K562 (cell line): ENCODE results near the gene WEE1. TPM values are rescaled to one million over a fixed set of nuclear protein-coding genes. Genes with fewer than 3 reads are reported as not detected.

ENCODE experiments used
- ATAC-seq: fragments of 200-7000 bp; cut with Tn5 transposase; 3 replicates; pipeline ENCODE4 v1.9.1; 2020; ENCODE audit warnings: moderate library complexity
- BruUV-seq: library from RNA; stranded (reverse); fragments of 400-500 nt; replicated peaks from 2 replicates; lab custom pipeline; 2021; lab: Mats Ljungman, UMichigan
- CTCF ChIA-PET: fragments of 300-600 bp; formaldehyde crosslinking; extraction: SDS; loops from one replicate; lab custom pipeline; 2021; ENCODE audit warnings: low intra/inter-chr PET ratio; lab: Yijun Ruan, JAX
- POLR2A ChIA-PET: fragments of 300-600, 350-650 bp; sonication (Branson Sonifier 250); formaldehyde crosslinking; extraction: SDS; loops from one replicate; lab custom pipeline; 2021; ENCODE audit warnings: antibody characterized with exemption, inconsistent platforms; lab: Yijun Ruan, JAX
- DNase-seq, 4 experiments: peaks; one replicate each; pipeline versions ENCODE4 v3.0.0 to v3.0.0-alpha.2; 2011 to 2018; ENCODE audit warnings: low spot score in 3 of 4, mixed read lengths in 3 of 4; ENCODE audit errors: extremely low read depth in 1 of 4
- FAIRE-seq: peaks from 2 replicates; lab custom pipeline; 2011; peaks lifted over from hg19 to GRCh38; lab: Jason Lieb, UNC
- H2AFZ ChIP-seq: 2 replicates; pipeline ENCODE4 v1.6.0; 2011; ENCODE audit warnings: low read depth, low read length, control low read depth, inconsistent platforms
- H3K27ac ChIP-seq: fragments of 200-600 bp; 3 replicates; pipeline ENCODE4 v1.8.0; 2011; ENCODE audit warnings: low read depth, mild to moderate bottlenecking, control low read depth, inconsistent platforms, low read length, moderate library complexity, mixed read lengths; ENCODE audit errors: extremely low read depth
- H3K27me3 ChIP-seq, 2 experiments: fragments of 300-600 bp in 1 of 2; 2 replicates in 1 of 2; 3 replicates in 1 of 2; pipeline versions ENCODE4 v1.6.0 to v1.8.0; 2011; ENCODE audit warnings: inconsistent platforms in 2 of 2, low read length in 2 of 2, mild to moderate bottlenecking in 1 of 2, mixed read lengths in 1 of 2, moderate library complexity in 1 of 2; ENCODE audit not compliant: control insufficient read depth in 2 of 2, insufficient read depth in 2 of 2
- H3K36me3 ChIP-seq: fragments of 300-600 bp; 3 replicates; pipeline ENCODE4 v1.8.0; 2011; ENCODE audit warnings: mild to moderate bottlenecking, low read length, inconsistent platforms; ENCODE audit not compliant: control insufficient read depth, insufficient read depth
- H3K4me1 ChIP-seq, 2 experiments: fragments of 200-600 bp in 1 of 2; replicated peaks in 1 of 2; 2 replicates in 1 of 2; 3 replicates in 1 of 2; pipeline versions ENCODE4 v1.5.1 to v1.8.0; 2011; ENCODE audit warnings: inconsistent platforms in 2 of 2, low read length in 2 of 2, mild to moderate bottlenecking in 1 of 2, mixed read lengths in 1 of 2, moderate library complexity in 1 of 2; ENCODE audit not compliant: control insufficient read depth in 2 of 2, insufficient read depth in 2 of 2
- H3K4me2 ChIP-seq: 2 replicates; pipeline ENCODE4 v1.6.1; 2011; ENCODE audit warnings: low read length, control low read depth, inconsistent platforms, mixed read lengths; ENCODE audit not compliant: insufficient read depth
- H3K4me3 ChIP-seq: fragments of 200-600 bp; sonication (generic), shearing (Covaris generic); 2 replicates; pipeline ENCODE4 v1.5.1; 2016; ENCODE audit warnings: control low read depth, inconsistent platforms
- H3K79me2 ChIP-seq: fragments of 200-600 bp; 3 replicates; pipeline ENCODE4 v1.8.0; 2011; ENCODE audit warnings: low read length, inconsistent platforms; ENCODE audit not compliant: control insufficient read depth, insufficient read depth
- H3K9ac ChIP-seq, 2 experiments: 2 replicates each; pipeline versions ENCODE4 v1.6.0 to v1.6.1; 2011; ENCODE audit warnings: low read depth in 2 of 2, low read length in 2 of 2, control low read depth in 1 of 2, inconsistent platforms in 1 of 2, mild to moderate bottlenecking in 1 of 2, mixed read lengths in 1 of 2; ENCODE audit not compliant: insufficient read depth in 1 of 2
- H3K9me1 ChIP-seq: one replicate; pipeline ENCODE4 v1.6.0; 2011; ENCODE audit warnings: inconsistent platforms, mild to moderate bottlenecking, low read length, moderate library complexity; ENCODE audit not compliant: control insufficient read depth, insufficient read depth
- H3K9me3 ChIP-seq: replicated peaks from 2 replicates; pipeline ENCODE4 v1.5.1; 2011; ENCODE audit warnings: low read depth, low read length, inconsistent platforms; ENCODE audit not compliant: control insufficient read depth, insufficient read depth
- H4K20me1 ChIP-seq: replicated peaks from 2 replicates; pipeline ENCODE4 v1.6.1; 2011; ENCODE audit warnings: low read length, inconsistent platforms, mixed read lengths; ENCODE audit not compliant: control insufficient read depth, insufficient read depth
- DNMT1 ChIP-seq: fragments of 450-650 bp; IDR thresholded peaks from 2 replicates; pipeline ENCODE4 v1.6.1; 2016; ENCODE audit warnings: antibody characterized with exemption, mild to moderate bottlenecking
- ETS2 ChIP-seq: IDR thresholded peaks from 2 replicates; pipeline ENCODE4 v1.6.1; 2016; ENCODE audit warnings: borderline replicate concordance, missing genetic modification characterization, mild to moderate bottlenecking, moderate library complexity, missing compliant biosample characterization; ENCODE audit not compliant: poor library complexity, severe bottlenecking
- NCOA1 ChIP-seq: fragments of 450-650 bp; IDR thresholded peaks from 2 replicates; pipeline ENCODE4 v1.6.1; 2016; ENCODE audit warnings: low read depth
- POLR2A ChIP-seq: fragments of 450-650 bp; conservative IDR thresholded peaks from 2 replicates; pipeline ENCODE4 v1.6.1; 2016
- POLR2AphosphoS5 ChIP-seq: IDR thresholded peaks from 2 replicates; pipeline ENCODE4 v1.6.1; 2011; ENCODE audit warnings: mild to moderate bottlenecking, low read depth, low read length, moderate library complexity; ENCODE audit not compliant: control insufficient read depth, insufficient read depth
- POLR2B ChIP-seq: fragments of 450-650 bp; IDR thresholded peaks from 2 replicates; pipeline ENCODE4 v1.6.1; 2018; ENCODE audit warnings: low read depth; ENCODE audit not compliant: partially characterized antibody
- POLR2G ChIP-seq: fragments of 200-400 bp; formaldehyde crosslinking; IDR thresholded peaks from 2 replicates; pipeline ENCODE4 v1.6.1; 2017; ENCODE audit warnings: low read depth, mild to moderate bottlenecking, antibody characterized with exemption, low read length, moderate library complexity
- RBFOX2 ChIP-seq: fragments of 200-400 bp; formaldehyde crosslinking; IDR thresholded peaks from 2 replicates; pipeline ENCODE4 v1.6.1; 2017; ENCODE audit warnings: low read depth, mild to moderate bottlenecking, low read length, moderate library complexity
- RBM22 ChIP-seq: fragments of 200-400 bp; formaldehyde crosslinking; IDR thresholded peaks from 2 replicates; pipeline ENCODE4 v1.6.1; 2018; ENCODE audit warnings: low read length, low read depth; ENCODE audit not compliant: poor library complexity, severe bottlenecking
- RUNX1 ChIP-seq: sonication (generic); IDR thresholded peaks from 2 replicates; pipeline ENCODE4 v1.6.1; 2016; ENCODE audit warnings: antibody characterized with exemption, low read depth
- SUPT5H ChIP-seq: fragments of 450-650 bp; IDR thresholded peaks from 2 replicates; pipeline ENCODE4 v1.6.1; 2016
- TEAD2 ChIP-seq: fragments of 450-650 bp; IDR thresholded peaks from 2 replicates; pipeline ENCODE4 v1.6.1; 2016; ENCODE audit warnings: missing genetic modification characterization, control low read depth, missing compliant biosample characterization
- ZBTB33 ChIP-seq: sonication (generic); formaldehyde crosslinking; IDR thresholded peaks from 2 replicates; pipeline ENCODE4 v1.8.1; 2023; ENCODE audit warnings: mild to moderate bottlenecking, missing genetic modification reagents
- ZEB2 ChIP-seq: fragments of 450-650 bp; IDR thresholded peaks from 2 replicates; pipeline ENCODE4 v1.6.1; 2016
- WGBS: fragments of 100-300 bp; shearing (Covaris generic); methylation state at CpG from one replicate; pipeline ENCODE4 v1.1.6; 2016; ENCODE audit warnings: low coverage, mixed read lengths; ENCODE audit not compliant: insufficient coverage; ENCODE audit errors: missing lambda C conversion rate; 5-methylcytosine and 5-hydroxymethylcytosine counted together
- in situ Hi-C: fragments of 300-500 bp; cut with MboI; formaldehyde crosslinking; loops from 4 replicates; pipeline ENCODE4 v1.15.0; 2018; ENCODE audit warnings: inconsistent platforms, mixed read lengths
- intact Hi-C: fragments of 100-400 bp; cut with micrococcal nuclease; formaldehyde crosslinking; loops from 2 replicates; pipeline ENCODE4 v1.14.2; 2022
- polyA plus RNA-seq, 8 experiments: library from polyadenylated mRNA; depleted of rRNA in 4 of 8; stranded (reverse) in 5 of 8; unstranded in 3 of 8; fragments of >200 nt; fragmentation: Nextera tagmentation in 2 of 8; fragmentation: Illumina TruSeq in 1 of 8; extraction: Ambion mirVana in 2 of 8; extraction: Trizol in 1 of 8; gene quantifications; 2 replicates each; pipeline versions ENCODE4 v1.2.1 to v1.2.3, GENCODE V29; 2011 to 2014; ENCODE audit warnings: inconsistent platforms in 1 of 8, missing spikeins in 1 of 8
- total RNA-seq, 7 experiments: library from RNA; depleted of rRNA in 6 of 7; stranded (reverse); fragments of >200 nt in 6 of 7; fragmentation: Illumina TruSeq in 2 of 7; extraction: Trizol in 2 of 7; gene quantifications; 2 replicates each; pipeline versions ENCODE4 v1.2.1 to v1.2.3, GENCODE V29; 2011 to 2021; ENCODE audit warnings: low replicate concordance in 1 of 7

WEE1 gene
- total and polyA plus RNA-seq, 9 of the 15 experiments (the other 6 are each of a cell fraction or from before 2014, with no cell fraction given): 21.9 to 99.0 (median 67.4) TPM

- Histone ChIP-seq H3K27ac (no peak overlapping the region; the same call in 2 of the 3 replicates), H3K9me3 (no peaks in the 10 kb centered on the region), H3K79me2 (peaks cover 63% of the 10 kb centered on the region), H3K27me3 (no peaks in the 10 kb centered on the region), H3K9ac (no peak overlapping the region), H3K4me2 (no peak overlapping the region), H4K20me1 (no peaks in the 10 kb centered on the region; the same call in 1 of the 2 replicates), H3K4me3 (no peak overlapping the region), H3K9me1 (no peaks in the 10 kb centered on the region), H3K36me3 (peaks cover 95% of the 10 kb centered on the region), H3K4me1 (peaks cover 8 to 9% of the 10 kb centered on the region in 2 experiments; a peak in 3 of 5 replicates), H2AFZ (no peak overlapping the region)
- CTCF ChIA-PET: no interaction called here
- no peak for FAIRE-seq
- intact Hi-C loops (no loop called here), in situ Hi-C loops (no loop called here)
- no peak for ATAC-seq
- POLR2A ChIA-PET: interaction anchor here (0.6 to 1.5 kb wide), 4 partner anchors 16 to 159 kb away, joined by 3 to 4 read pairs (median 3); no protein-coding TSS in a partner anchor
- no TSS peak for BruUV-seq
- 100% methylated on average over 4 of the region's 4 CpGs for WGBS
- no peak for TF ChIP-seq ZEB2
- no peak for TF ChIP-seq NCOA1
- TF ChIP-seq POLR2A: peak; percentile 42; the same call in 1 of the 2 replicates
- peak; percentile 27 for TF ChIP-seq POLR2B
- TF ChIP-seq SUPT5H: peak; percentile 62
- DNase-seq: no peak
Measured at GRCh38 chr11:9580894-9581293, 7.4 kb downstream of the WEE1 start.

GRCh38 chr11:9581556-9582161 is 8.2 kb downstream of the WEE1 start:
- FAIRE-seq (no peak), DNase-seq (no peak), ATAC-seq (no peak)
- no peak overlapping the region for H3K4me2 ChIP-seq
- no peak overlapping the region for H3K4me3 ChIP-seq
- H3K36me3 ChIP-seq: peaks cover 95% of the 10 kb centered on the region
- BruUV-seq: no TSS peak
- 97% methylated on average over 6 of the region's 6 CpGs for WGBS
- intact Hi-C loops: no loop called here
- H4K20me1 ChIP-seq: no peaks in the 10 kb centered on the region
- CTCF ChIA-PET: no interaction called here
- in situ Hi-C loops: no loop called here
- H3K9ac ChIP-seq: no peak overlapping the region
- peaks cover 4 to 9% of the 10 kb centered on the region in 2 experiments; a peak in 3 of 5 replicates for H3K4me1 ChIP-seq
- no peaks in the 10 kb centered on the region for H3K27me3 ChIP-seq
- no peaks in the 10 kb centered on the region for H3K9me3 ChIP-seq
- H3K27ac ChIP-seq: no peak overlapping the region
- POLR2A ChIA-PET: interaction anchor here (0.6 to 3.2 kb wide), 6 partner anchors 8 to 160 kb away, joined by 3 to 15 read pairs (median 3); partner anchors contain the start of gene WEE1
- H2AFZ ChIP-seq: no peak overlapping the region
- H3K9me1 ChIP-seq: no peaks in the 10 kb centered on the region
- peaks cover 56% of the 10 kb centered on the region for H3K79me2 ChIP-seq
- peak; percentile 77 for TF ChIP-seq RBM22
- 0 out of 2 replicates have a peak, but pooled peaks have one; percentile 29 for TF ChIP-seq POLR2AphosphoS5
- TF ChIP-seq ETS2: no peak
- TF ChIP-seq ZBTB33: no peak
- peak; percentile 57 for TF ChIP-seq RBFOX2
- no peak for TF ChIP-seq RUNX1
- TF ChIP-seq TEAD2 (tag): no peak
- TF ChIP-seq DNMT1: no peak
- peak; percentile 43; the same call in 1 of the 2 replicates for TF ChIP-seq POLR2G
